Heart right ventricle (tissue), 16 donors: ENCODE data around the gene KRT9. TPM values are rescaled to one million over a fixed set of nuclear protein-coding genes. Genes with fewer than 3 reads are reported as not detected.
"Not testable (repeated sequence)": the region's sequence is repeated elsewhere in the genome, so short reads cannot be mapped to it uniquely, and the experiment has no call there.

Experiments
- ATAC-seq, 8 donors: fragments of 200-7000 bp; cut with Tn5 transposase; one replicate each; pipeline ENCODE4 v1.9.1; 2020; ENCODE audit warnings: mild to moderate bottlenecking in 8 of 8, moderate library complexity in 8 of 8, moderate number of reproducible peaks in 1 of 8
- DNase-seq, 2 donors: peaks; one replicate each; pipeline ENCODE4 v3.0.0-alpha.2; 2020
- H3K27ac ChIP-seq, 10 donors: fragments of 200-600 bp; sonication (generic) in 2 of 10; one replicate each; pipeline versions ENCODE4 v1.5.0 to v1.8.0; 2020 to 2022; ENCODE audit warnings: mild to moderate bottlenecking in 3 of 10
- H3K27me3 ChIP-seq, 7 donors: fragments of 200-600 bp; one replicate each; pipeline ENCODE4 v1.8.0; 2021 to 2022; ENCODE audit warnings: mild to moderate bottlenecking in 2 of 7
- H3K36me3 ChIP-seq, 9 donors: fragments of 200-600 bp; sonication (generic) in 1 of 9; one replicate each; pipeline versions ENCODE4 v1.5.0 to v1.8.0; 2020 to 2022; ENCODE audit warnings: mild to moderate bottlenecking in 2 of 9
- H3K4me1 ChIP-seq, 9 donors: fragments of 200-600 bp; sonication (generic) in 1 of 9; one replicate each; pipeline versions ENCODE4 v1.5.0 to v1.8.0; 2020 to 2022; ENCODE audit warnings: mild to moderate bottlenecking in 4 of 9
- H3K4me3 ChIP-seq, 10 donors: fragments of 200-600 bp; sonication (generic) in 2 of 10; one replicate each; pipeline versions ENCODE4 v1.5.0 to v1.8.0; 2020 to 2022; ENCODE audit warnings: mild to moderate bottlenecking in 7 of 10, moderate library complexity in 2 of 10
- H3K9me3 ChIP-seq, 11 donors: fragments of 200-600 bp in 10 of 11; sonication (generic) in 2 of 11; one replicate each; pipeline versions ENCODE4 v1.5.0 to v1.8.0; 2013 to 2022; ENCODE audit warnings: mild to moderate bottlenecking in 2 of 11, control low read depth in 1 of 11, moderate library complexity in 1 of 11
- WGBS, 2 donors: extraction: QIAGEN DNeasy Blood & Tissue Kit; methylation state at CpG; one replicate each; pipeline ENCODE4 v1.1.7; 2013; ENCODE audit warnings: inconsistent platforms in 1 of 2; 5-methylcytosine and 5-hydroxymethylcytosine counted together
- intact Hi-C, 10 donors: fragments of 100-400 bp; cut with DNase I; formaldehyde crosslinking; loops; one replicate each; pipeline versions ENCODE4 v1.11.1 to v1.14.2; 2022
- polyA plus RNA-seq, 2 donors: library from polyadenylated mRNA; stranded (reverse); fragments of 200-250 nt; gene quantifications; one replicate each; pipeline ENCODE4 v1.2.3, GENCODE V29; 2013
- total RNA-seq, 10 donors: library from RNA; stranded (reverse); fragmentation: NEBNext Ultra II Directional in 3 of 10; extraction: Animal tissue kit (Norgen Biotek cat#: 25700) in 3 of 10; gene quantifications; one replicate each; pipeline versions ENCODE4 v1.2.1 to v1.2.4, GENCODE V29; 2021 to 2023
- TF ChIP-seq, protein P1 (sequence below), 9 donors: fragments of 200-600 bp; sonication (generic) in 2 of 9; IDR thresholded peaks; one replicate each; pipeline versions ENCODE4 v1.5.0 to v1.8.0; 2021 to 2022; ENCODE audit warnings: antibody characterized with exemption in 9 of 9, mild to moderate bottlenecking in 5 of 9, moderate library complexity in 1 of 9
- donor health status: Arrhythmogenic right ventricular cardiomyopathy.
- donor health status: ischemic (EF 13 %, LVEDD 7.1; RV severe dilation, severe dysfunction).
- donor health status: healthy with polysubstance abuse.
- donor health status: DM: no; HTN: yes; CAD: no.
- donor health status: DM: no; HTN: no; CAD: no.
- donor health status: ischemic (EF 25% LVEDD 6.9; RV normal size, moderate dysfunction).
- donor health status: ischemic (EF 25% LVEDD 5.7; RV mildly dilated, moderate dysfunction).
- donor health status: healthy.
- donor health status: DM: yes; HTN: yes; CAD: no.
- donor health status: Ischemic cardiomyopathy.
- donor health status: ischemic (EF 35%, LVEDD 5.7; RV mildly dilated, moderate dysfunction).
- donor health status: nonischemic (EF 11% LVEDD 7.7; RV severe dilation, severe dysfunction).
- donor health status: DM: yes; HTN: yes; CAD: no.
- donor health status: PGD.
- donor health status: ischemic (EF 29% LVEDD 5.4; RV normal size, mild dysfunction).
- donor health status: nonischemic (EF 23%, LVEDD 6.1; RV moderate dilation, normal function).

KRT9 gene
- total and polyA plus RNA-seq, 12 donors: not detected

DNA sequence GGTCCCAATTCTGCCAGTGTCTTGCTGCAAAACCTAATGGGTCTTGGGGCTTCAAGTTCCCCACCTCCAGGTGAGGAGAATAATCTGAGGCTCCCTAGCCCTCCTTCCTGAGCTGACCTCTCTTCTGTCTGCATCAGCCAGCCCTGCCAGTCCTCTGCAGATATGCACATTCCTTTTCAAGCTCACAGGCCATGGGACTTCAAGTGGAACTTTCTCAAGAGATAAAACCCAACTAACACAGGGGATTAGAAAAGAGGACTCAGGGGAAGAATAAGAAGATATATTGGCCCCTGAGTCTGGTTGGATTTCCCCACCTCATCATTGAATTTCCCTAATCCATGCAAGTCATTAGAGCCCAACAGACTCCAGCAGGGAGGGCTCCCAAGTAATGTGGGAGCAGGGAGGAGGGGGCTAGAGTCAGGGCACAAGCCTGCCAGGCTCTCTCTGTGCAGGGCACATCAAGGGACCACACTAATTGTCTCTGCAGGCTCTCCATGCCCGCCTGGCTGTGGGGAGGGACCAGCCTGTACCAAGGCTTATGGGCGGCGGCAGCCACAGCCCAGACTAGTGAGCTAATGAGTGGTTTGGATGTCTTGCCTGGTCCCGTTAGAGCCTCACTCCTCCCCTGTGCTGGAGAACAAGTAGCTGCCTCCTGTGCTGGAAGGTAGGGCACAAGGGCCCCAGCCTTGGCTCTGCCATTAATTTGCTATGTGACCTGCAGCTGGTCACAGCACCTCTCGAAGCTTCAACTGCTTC is 13.6 kb upstream of the KRT9 start:
- Histone ChIP-seq H3K27ac (no peak overlapping the region), H3K4me3 (no peak overlapping the region), H3K36me3 (no peaks in the 10 kb centered on the region), H3K27me3 (peaks cover 0 to 20% (median 0%) of the 10 kb centered on the region in 7 donors), H3K4me1 (no peaks in the 10 kb centered on the region), H3K9me3 (no peaks in the 10 kb centered on the region)
- WGBS, 2 donors: 80 to 88% methylated on average over 5 of the region's 5 CpGs
- DNase-seq (no peak), ATAC-seq (no peak)
- TF ChIP-seq, protein P1, sequence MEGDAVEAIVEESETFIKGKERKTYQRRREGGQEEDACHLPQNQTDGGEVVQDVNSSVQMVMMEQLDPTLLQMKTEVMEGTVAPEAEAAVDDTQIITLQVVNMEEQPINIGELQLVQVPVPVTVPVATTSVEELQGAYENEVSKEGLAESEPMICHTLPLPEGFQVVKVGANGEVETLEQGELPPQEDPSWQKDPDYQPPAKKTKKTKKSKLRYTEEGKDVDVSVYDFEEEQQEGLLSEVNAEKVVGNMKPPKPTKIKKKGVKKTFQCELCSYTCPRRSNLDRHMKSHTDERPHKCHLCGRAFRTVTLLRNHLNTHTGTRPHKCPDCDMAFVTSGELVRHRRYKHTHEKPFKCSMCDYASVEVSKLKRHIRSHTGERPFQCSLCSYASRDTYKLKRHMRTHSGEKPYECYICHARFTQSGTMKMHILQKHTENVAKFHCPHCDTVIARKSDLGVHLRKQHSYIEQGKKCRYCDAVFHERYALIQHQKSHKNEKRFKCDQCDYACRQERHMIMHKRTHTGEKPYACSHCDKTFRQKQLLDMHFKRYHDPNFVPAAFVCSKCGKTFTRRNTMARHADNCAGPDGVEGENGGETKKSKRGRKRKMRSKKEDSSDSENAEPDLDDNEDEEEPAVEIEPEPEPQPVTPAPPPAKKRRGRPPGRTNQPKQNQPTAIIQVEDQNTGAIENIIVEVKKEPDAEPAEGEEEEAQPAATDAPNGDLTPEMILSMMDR (IDR thresholded peaks at IDR 0.05): no peak
- intact Hi-C loops: loop anchor here in 2 of 10 donors (10.0 kb wide), 1 partner anchor 59 kb away; no protein-coding TSS in a partner anchor

DNA sequence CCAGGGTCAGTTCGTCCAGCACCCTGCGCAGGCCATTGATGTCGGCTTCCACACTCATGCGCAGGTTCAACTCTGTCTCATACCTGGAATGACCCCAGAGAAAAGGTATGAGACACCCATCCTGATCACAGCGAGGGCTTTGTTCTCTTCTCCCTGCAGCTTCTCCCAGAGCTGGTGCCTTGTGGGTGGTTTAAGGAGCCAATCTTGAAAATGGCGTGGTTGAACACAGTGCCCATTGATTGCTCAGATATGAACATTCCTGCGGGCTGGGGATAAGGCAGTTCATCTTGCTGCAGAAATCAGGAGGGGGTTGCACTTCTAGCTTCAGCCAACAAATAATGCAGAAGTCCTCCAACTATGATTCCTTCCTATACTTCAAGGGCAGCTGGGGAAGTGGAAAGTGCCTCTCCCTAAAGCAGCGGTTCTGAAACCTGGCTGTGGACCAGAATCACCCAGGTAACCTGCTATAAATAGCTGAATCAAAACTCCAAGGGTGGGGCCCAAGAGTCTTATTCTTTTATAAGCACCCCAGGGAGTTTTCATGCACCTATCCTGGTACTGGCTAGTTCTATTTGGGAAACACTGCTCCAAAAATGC is 12.6 kb upstream of the KRT9 start:
- H3K27me3 ChIP-seq: peaks cover 0 to 28% (median 7%) of the 10 kb centered on the region in 7 donors

DNA sequence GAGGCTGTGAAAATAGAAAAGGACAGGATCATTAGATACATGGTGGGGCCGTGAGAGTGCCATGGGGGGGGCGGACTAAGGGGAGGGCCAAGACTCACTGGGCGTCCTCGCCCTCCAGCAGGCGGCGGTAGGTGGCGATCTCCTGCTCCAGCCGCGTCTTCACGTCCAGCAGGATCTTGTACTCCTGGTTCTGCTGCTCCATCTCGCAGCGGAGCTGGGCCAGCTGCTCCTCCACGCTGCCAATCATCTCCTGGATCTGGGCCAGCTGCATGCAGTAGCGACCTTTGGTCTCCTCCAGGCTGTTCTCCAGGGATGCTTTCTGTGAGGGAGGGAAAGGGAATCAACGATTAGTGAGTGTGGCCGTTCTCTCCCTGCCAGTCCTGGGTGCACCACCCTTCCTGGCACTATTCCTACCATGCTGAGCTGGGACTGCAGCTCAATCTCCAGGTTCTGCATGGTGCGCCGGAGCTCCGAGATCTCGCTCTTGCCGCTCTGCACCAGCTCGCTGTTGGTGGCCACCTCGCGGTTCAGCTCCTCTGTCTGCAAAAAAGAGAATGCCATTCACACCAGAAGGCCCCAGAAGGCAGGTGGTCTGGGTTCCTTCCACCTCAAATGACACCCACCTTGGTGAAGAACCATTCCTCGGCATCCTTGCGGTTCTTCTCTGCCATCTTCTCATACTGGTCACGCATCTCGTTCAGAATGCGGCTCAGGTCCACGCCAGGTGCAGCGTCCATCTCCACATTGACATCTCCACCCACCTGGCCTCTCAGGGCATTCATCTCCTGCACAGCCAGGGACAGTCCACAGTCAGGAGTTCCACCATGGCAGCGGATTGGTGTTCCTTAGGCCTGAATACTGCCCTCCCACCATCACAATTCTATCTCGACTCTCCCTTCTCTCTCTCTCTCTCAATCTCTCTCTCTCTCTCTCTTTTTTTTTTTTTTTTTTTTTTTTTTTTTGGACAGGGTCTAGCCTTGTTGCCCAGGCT is 11.6 kb upstream of the KRT9 start:
- TF ChIP-seq, protein P1 (IDR thresholded peaks at IDR 0.05): no peak
- Histone ChIP-seq H3K36me3 (no peaks in the 10 kb centered on the region), H3K4me3 (no peak overlapping the region), H3K9me3 (no peaks in the 10 kb centered on the region), H3K4me1 (no peaks in the 10 kb centered on the region), H3K27ac (no peak overlapping the region), H3K27me3 (peaks cover 0 to 30% (median 14%) of the 10 kb centered on the region in 7 donors)
- DNase-seq: no peak
- WGBS, 2 donors: 75 to 79% methylated on average over 27 to 33 of the region's 33 CpGs
- intact Hi-C loops: loop anchor here in 3 of 10 donors (2.0 to 10.0 kb wide), 2 partner anchors 61 to 65 kb away; no protein-coding TSS in a partner anchor
- ATAC-seq: no peak

More for the DNA sequence above, 12.6 kb upstream of the KRT9 start:
- not testable (repeated sequence) for H3K4me3 ChIP-seq, H3K4me1 ChIP-seq, H3K36me3 ChIP-seq, ATAC-seq, H3K9me3 ChIP-seq, H3K27ac ChIP-seq, DNase-seq
- intact Hi-C loops: loop anchor here in 2 of 10 donors (10.0 kb wide), 1 partner anchor 60 kb away; no protein-coding TSS in a partner anchor
- WGBS, 2 donors: 86 to 87% methylated on average over 8 of the region's 8 CpGs

DNA sequence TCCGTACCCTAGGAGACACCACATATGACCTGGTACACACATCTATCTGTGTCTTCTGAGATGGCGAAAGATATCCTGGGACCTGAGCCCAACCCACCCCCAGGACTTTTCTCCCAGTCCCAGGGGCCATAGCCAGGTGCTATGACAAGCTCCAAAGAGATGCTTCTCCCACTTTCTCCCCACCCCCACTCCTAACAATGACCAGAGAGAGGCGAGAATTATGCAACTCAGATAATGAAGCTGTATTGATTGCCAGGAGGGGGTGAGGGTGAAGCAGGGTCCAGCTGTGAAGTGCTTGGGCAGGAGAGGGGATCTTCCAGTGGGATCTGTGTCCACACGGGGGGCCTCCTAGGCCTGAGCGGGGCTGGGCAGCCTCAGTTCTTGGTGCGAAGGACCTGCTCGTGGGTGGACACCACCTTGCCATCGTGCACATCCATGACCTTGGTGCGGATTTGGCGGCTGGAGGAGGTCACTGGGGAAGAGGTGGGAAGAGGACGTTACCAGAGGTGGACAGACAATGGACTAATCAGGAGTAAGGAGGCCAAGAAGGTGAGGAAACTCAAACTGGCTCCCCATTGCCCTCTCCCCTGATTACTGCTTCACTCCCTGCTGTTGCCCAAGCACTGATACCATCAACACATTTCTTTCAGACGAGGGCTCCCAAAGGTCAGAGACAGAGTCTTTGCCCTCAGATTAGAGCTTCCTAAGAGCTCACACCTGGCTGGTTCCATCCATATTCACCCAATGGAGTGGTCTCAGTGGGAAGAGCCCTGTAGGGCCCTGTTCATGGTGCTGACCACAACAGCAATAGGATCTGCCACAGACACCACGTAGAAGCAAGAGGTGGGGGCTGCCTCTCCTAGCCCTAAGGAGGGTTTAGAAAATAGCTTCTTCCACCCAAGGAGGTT is 10.5 kb upstream of the KRT9 start:
- not testable (repeated sequence) for H3K9me3 ChIP-seq, H3K4me3 ChIP-seq, ATAC-seq, H3K36me3 ChIP-seq, H3K4me1 ChIP-seq, H3K27ac ChIP-seq, DNase-seq
- WGBS, 2 donors: 78 to 83% methylated on average over 13 of the region's 13 CpGs
- intact Hi-C loops: loop anchor here in 3 of 10 donors (2.0 to 10.0 kb wide), 2 partner anchors 62 to 66 kb away; no protein-coding TSS in a partner anchor
- H3K27me3 ChIP-seq: peaks cover 0 to 33% (median 20%) of the 10 kb centered on the region in 7 donors
